ENCODE results near the gene KLHL6. TPM values are rescaled to one million over a fixed set of nuclear protein-coding genes. Genes with fewer than 3 reads are reported as not detected.

The KLHL6 gene
- total RNA-seq, 1 experiment from 2014 or later: not detected

- Histone ChIP-seq H4K20me1 (ENCODE audit: control insufficient read depth, insufficient read depth, insufficient read length) (no peaks in the 10 kb centered on the region), H2BK5ac (ENCODE audit: insufficient read length, low read length) (no peak overlapping the region), H2BK12ac (ENCODE audit: insufficient read length, low read depth, low read length) (no peak overlapping the region), H3K9me3 (ENCODE audit: control insufficient read depth, low read depth, low read length) (no peaks in the 10 kb centered on the region), H4K8ac (replicated peaks; ENCODE audit: insufficient read length, low read depth, low read length) (no peak overlapping the region), H3T11ph (ENCODE audit: low read length) (no peak overlapping the region), H3K14ac (ENCODE audit: insufficient read depth, low read length) (no peak overlapping the region), H3K56ac (ENCODE audit: insufficient read length, low read depth, low read length) (no peak overlapping the region), H3K23ac (ENCODE audit: insufficient read length, low read depth, low read length) (no peak overlapping the region), H3K27ac (ENCODE audit: insufficient read length, low read depth, low read length) (no peak overlapping the region), H2BK120ac (ENCODE audit: low read depth, low read length, poor library complexity, severe bottlenecking) (no peak overlapping the region), H3K79me1 (ENCODE audit: insufficient read depth, low read depth, low read length, poor library complexity, severe bottlenecking) (no peaks in the 10 kb centered on the region), H3K9ac (ENCODE audit: extremely low read depth, insufficient read length, low read length) (no peak overlapping the region), H3K79me2 (ENCODE audit: insufficient read depth, low read length) (no peaks in the 10 kb centered on the region), H2AFZ (ENCODE audit: low read length) (no peak overlapping the region), H4K91ac (ENCODE audit: insufficient read length, low read depth, low read length) (no peak overlapping the region), H3K27me3 (ENCODE audit: insufficient read depth, low read length) (no peaks in the 10 kb centered on the region), H3K4ac (ENCODE audit: low read depth, low read length) (no peak overlapping the region), H3K18ac (ENCODE audit: insufficient read length, low read depth, low read length) (no peak overlapping the region), H3K4me2 (ENCODE audit: insufficient read depth, insufficient read length, low read length) (no peak overlapping the region), H2BK20ac (ENCODE audit: low read depth, low read length, poor library complexity, severe bottlenecking) (no peak overlapping the region), H3K23me2 (ENCODE audit: insufficient read length, low read depth, low read length, poor library complexity, severe bottlenecking) (no peaks in the 10 kb centered on the region), H4K5ac (ENCODE audit: insufficient read length, low read depth, low read length) (no peak overlapping the region), H2BK15ac (ENCODE audit: low read depth, low read length) (no peak overlapping the region), H2AK5ac (ENCODE audit: insufficient read length, low read length) (no peak overlapping the region), H3K4me1 (ENCODE audit: insufficient read depth, low read length) (0 out of 2 replicates have a peak, but pooled peaks cover 2% of the 10 kb centered on the region)
- Mint-ChIP-seq H3K36me3 (ENCODE audit: insufficient read depth in 1 of 3, low read depth in 3 of 3) (no peaks in the 10 kb centered on the region), H3K4me3 (no peak overlapping the region), H3K4me1 (peaks cover 44 to 46% of the 10 kb centered on the region in 2 experiments), H3K9me3 (no peaks in the 10 kb centered on the region), H3K27ac (no peak overlapping the region; a peak in 1 of 7 replicates), H3K27me3 (ENCODE audit: low read depth) (peaks cover 13% of the 10 kb centered on the region)
- TF ChIP-seq CTCF (conservative IDR thresholded peaks at IDR 0.05): no peak
- no CpG with 5 or more reads among the region's 4 CpGs for WGBS (ENCODE audit: extremely low coverage, insufficient read length, low lambda C conversion rate)
- DNase-seq: no peak
These were observed 18.2 kb downstream of the KLHL6 start for GRCh38 chr3:183537295-183537730.

Measured in H9 (cell line).